HepG2 (cell line): ENCODE data around the gene PELI1.

Source experiments
- CBX5 ChIP-seq: sonication (generic); formaldehyde crosslinking; IDR thresholded peaks from 2 replicates; pipeline ENCODE4 v1.4.0; 2020; ENCODE audit warnings: missing genetic modification reagents, borderline replicate concordance
- CTCF ChIP-seq: sonication (generic); formaldehyde crosslinking; IDR thresholded peaks from 2 replicates; pipeline ENCODE4 v1.5.0; 2020; ENCODE audit warnings: mild to moderate bottlenecking, missing genetic modification reagents, moderate library complexity
- JUNB ChIP-seq: sonication (generic); formaldehyde crosslinking; IDR thresholded peaks from 2 replicates; pipeline ENCODE4 v1.8.0; 2022; ENCODE audit warnings: missing genetic modification reagents, mild to moderate bottlenecking, borderline replicate concordance
- MNT ChIP-seq: fragments of 450-650 bp; IDR thresholded peaks from 2 replicates; pipeline ENCODE4 v1.6.1; 2016
- RELA ChIP-seq: sonication (generic); formaldehyde crosslinking; IDR thresholded peaks from 2 replicates; pipeline ENCODE4 v1.4.0; 2020; ENCODE audit warnings: missing genetic modification reagents
- THAP7 ChIP-seq: sonication (generic); formaldehyde crosslinking; IDR thresholded peaks from 2 replicates; pipeline ENCODE4 v1.8.1; 2023; ENCODE audit warnings: mild to moderate bottlenecking, missing genetic modification reagents

DNA sequence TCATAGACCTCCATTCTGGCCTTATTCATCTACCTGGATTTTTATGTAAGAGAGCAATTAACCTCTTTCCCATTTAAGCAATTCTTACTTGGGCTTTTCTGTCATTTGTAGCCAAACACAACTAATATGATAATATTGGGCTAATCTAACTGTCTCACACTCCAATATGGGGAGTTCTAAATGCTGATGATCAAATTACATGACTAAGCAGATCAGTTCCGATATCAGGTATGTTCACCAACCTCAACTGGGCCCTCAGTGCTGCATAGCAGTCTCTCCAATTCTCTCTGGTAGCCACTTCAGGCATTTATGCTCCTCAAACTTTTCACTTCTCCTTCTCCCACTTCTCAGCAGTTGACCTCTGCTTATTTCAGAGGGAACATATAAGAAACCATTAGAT is 64.0 kb downstream of the PELI1 start:
- TF ChIP-seq CTCF (CRISPR knock-in tag) (no peak), JUNB (CRISPR knock-in tag) (no peak), MNT (no peak), RELA (no peak), CBX5 (CRISPR knock-in tag) (no peak), THAP7 (CRISPR knock-in tag) (no peak)
